ENCODE results near the gene SETX. TPM values are rescaled to one million over a fixed set of nuclear protein-coding genes. Genes with fewer than 3 reads are reported as not detected.
A peak's percentile ranks its signal among the peaks of the same experiment; 100 is the strongest.

The SETX gene
- polyA plus RNA-seq, 1 donor: 64.2 TPM

DNA sequence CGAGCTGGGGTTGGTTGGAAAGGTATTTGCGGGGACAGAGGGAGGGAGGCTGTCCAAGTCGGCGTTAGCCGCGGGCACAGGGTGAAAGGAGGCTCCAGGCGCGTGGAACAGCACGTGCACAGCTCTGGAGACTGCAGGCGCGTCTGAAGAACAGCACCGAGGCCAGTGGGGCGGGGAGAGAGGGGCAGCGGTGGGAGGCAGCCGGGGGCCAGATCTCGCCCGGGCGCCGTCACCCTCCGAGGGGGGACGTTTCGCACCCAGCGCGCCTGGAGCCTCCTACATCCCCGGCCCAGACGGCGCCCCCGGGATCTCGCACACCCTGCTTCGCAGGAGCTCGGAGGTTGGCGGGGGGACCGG is 113.3 kb downstream of the SETX start:
- DNase-seq: no peak

DNA sequence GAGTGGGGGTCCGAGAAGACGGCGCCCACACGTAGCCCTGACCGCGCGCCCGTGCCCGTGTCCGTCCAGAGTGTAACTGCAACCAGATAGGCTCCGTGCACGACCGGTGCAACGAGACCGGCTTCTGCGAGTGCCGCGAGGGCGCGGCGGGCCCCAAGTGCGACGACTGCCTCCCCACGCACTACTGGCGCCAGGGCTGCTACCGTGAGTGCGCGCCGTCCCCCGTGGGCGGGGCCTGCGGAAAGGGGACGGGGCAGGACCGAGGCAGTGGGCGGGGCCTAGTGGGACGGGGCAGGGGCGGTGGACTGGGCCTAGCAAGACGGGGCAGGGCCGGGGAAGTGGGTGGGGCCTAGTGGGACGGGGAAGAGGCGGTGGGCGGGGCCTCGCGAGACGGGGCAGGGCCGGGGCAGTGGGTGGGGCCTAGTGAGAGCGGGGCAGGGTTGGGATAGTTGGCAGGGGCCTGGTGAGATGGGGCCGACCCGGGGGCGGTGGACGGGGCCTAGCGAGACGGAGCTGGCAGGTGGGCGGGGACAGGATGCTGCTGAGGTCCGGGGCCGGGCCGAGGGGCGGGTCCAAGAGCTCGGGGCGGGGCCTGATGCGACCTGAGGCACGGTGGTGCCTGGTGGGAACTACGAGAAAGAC is 113.8 kb downstream of the SETX start:
- peak; percentile 81 for DNase-seq

DNA sequence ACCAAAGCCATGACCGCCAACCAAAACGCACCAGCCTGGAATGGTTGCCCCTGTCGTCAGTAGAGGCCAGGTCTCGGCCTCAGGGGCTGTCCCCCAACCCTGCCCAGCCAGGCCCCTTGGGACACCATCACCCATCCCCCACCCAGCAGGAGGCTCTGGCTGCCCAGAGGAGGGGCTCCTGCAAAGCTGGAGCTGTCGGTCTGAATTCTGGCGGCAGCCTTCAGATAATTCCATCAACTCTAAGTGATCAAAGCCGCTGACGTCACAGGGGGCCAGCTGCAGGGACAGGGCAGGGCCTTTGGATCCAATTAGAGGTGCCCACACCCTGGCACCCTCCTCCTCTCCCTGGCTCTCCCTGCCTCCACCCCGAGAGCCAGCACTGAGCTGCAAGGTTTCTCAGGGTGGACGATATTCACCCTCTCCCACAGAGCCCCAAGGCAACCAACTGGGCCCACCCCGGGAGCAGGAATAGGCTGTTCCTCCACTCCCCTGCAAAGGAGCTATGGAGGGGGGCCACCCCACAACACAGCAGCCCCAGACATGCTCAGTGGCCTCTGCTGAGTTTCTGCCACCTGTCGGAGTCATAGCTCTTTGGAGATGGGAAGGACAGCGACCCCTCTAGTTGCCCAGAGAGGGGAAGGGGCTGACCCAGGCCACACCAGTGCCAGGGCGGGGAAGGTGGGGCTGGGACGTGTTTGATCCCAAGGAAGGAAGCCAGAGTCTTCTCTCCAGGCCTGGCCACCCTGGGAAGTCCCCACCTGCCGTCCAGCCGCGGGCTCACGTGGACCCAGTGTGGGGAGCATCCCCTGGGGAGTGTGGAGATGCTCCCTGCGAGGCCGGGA is 114.6 kb downstream of the SETX start:
- DNase-seq: no peak

DNA sequence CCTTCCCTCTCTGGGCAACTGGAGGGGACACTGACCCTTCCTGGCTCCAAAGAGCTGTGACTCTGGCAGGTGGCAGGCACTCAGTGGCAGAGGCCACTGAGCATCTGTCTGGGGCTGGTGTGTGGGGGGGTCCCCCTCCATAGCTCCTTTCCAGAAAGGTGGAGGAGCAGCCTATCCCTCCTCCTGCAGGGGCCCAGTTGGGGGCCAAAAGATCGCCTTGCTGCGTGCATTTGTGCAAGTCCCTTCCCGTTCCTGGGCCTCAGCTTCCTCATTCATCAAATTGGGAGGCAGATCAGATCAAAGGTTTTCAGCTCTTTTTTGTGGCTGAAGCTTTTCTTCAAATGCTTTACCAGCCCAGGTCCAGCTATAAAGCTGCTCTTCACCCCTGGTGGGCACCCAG is 115.3 kb downstream of the SETX start:
- no peak for DNase-seq

DNA sequence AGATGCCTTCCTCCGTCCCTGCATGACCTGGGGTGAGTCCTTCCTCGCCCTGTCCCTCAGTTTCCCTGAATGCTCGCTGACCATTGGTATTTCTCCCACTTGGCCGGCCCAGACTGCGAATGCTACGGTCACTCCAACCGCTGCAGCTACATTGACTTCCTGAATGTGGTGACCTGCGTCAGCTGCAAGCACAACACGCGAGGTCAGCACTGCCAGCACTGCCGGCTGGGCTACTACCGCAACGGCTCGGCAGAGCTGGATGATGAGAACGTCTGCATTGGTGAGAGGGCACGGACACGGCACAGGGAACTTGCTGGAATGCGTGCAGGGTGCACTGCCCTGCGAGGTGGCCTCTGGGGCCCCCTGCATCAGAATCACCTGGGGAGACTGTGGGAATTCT is 115.8 kb downstream of the SETX start:
- DNase-seq: no peak

DNA sequence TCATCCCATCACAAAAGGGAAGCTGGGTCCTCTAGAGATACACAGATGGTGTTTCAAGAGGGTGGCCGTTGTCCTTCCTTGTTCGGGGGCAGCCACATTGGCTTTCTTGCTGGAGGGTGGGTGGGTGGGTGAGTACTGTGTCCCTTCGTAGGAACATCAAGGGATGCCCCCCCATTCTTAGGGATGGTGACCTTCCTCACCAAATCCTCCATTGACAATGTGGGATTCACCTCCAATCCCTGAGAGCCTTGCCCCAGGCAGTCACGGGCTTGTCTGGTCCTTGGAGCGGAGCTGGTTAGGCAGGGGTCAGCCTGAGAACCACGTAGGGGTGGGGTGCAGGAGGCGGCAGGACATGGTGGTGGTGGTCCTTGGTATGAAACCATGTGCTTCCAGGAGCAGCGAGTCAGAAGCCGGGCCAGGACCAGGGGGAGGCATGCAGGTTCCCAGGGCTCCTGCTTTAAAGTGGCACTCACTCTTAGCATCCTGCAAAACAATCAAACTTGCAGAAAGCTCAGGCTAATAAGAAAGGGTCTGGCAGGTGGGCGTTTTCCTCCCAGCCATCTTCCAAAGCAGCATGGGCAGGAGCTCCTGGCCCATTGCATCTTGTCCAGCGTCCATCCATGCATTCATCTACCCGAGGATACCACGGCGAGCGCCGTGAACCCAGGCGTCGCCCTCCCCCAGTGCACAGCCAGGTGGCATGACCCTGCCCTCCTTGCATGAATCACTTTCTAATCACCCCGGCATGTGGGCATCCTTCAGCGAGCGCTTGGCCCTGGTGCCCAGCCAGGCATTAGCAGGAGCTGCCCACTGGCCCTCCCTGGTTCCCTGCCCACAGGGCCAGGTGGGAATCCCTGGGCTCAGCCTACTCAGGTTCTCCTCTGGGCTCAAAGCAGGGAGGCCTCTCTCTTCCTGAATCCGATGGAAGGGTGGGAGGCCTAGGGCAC is 116.5 kb downstream of the SETX start:
- no peak for DNase-seq

DNA sequence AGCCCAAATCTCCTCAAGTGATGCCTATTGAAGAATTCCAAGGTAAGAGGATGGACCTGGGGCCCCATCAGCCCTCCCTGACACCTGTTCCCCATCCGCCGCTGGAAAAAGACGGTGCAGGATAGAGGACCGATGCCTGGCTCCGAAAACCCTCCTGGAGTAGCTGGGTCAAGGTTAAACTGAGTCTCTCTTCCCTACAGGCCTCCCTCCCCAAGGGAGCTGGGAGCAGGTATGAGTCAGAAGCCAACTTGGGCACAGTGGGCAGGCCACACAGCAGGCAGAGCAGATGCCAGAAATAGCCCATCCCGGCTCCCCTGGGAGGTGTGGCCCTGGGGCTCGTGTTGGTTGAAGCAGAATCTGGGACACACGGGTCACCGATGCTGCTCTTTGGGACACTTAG is 117.3 kb downstream of the SETX start:
- no peak for DNase-seq

DNA sequence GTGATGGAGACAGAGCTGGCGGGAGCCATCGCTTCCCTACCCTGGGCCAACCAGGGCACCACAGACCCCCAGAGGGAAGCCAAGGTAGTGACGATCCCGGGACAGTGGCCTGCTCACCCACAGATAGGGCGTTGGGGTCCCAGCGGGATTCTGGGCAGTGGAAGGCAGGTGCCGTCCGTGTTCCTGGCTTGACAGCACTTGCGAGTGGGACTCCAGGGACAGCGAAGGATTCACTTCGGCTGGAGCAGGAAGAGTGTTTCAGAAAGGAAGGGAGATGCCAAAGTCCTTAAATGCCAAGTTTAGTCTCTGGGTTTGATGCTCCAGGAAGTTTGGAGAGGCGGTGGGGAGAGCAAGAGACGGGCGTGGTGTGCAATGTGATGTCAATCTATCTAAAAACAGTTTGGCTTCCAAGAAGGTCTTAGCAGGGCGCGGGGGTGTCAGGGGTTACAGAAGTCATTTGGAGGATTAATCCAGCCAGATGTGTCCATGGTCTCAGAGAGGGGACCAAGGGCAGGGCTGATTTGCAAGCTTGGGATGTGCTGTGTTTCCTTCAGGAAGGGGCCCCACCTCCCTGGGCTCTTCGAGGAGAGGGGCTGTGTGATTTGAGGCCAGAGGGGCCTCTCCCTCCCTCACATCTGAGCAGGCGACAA is 118.0 kb downstream of the SETX start:
- no peak for DNase-seq

DNA sequence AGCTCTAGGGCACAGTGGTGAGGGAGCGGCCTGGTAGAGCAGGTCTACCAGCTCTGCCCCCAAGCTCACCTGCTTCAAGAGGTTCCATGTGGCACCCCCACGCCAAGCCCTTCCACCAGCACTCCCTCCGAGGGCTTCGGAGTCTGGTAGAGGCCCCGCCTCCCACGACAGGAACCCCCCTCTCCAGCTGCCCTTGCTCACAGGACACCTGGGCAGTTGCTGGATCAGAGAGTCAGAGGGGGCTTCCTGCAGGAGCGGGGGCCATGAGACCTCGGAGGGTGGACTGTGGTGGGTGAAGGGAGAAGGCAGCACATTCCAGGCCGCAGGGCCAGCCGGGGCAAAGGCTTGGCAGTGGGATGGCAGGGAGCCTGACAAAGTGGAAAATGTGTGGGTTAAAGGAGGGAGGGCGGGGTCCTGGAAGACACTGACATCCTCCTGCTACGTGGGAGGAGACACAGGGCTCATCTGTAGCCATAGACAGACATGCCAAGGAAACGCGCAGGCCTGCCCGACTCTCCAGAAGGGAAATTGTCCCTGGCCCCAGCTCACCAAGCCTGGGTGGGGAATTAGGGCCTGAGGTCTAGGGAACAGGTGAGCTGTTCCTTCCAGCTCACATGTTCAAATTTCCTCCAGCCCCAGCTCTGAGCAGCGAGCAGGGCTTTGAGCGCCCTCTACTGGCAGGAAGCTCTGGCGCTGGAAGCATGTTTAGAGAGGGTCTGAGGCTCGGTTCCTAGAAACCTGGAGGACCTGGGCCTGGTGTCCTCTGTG is 118.7 kb downstream of the SETX start:
- DNase-seq: peak; percentile 67

DNA sequence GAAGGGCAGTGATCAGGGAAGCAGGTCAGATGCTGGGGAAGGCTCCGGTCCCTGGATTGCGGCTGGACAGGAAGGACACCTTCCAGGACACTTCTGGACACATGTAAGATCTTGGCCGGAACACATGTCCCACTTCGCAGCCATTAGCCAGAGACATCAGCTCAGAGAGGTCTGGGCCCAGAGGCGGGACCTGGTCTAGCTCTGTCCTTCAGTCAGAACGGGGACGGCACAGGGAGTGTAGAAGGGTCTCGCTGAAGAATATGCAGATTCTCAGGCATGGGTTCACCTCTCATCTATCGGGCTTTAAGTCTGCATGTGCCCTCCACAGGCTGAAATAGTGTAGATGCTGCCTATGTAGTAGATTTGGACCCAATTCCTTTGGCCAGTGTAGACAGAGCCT is 119.7 kb downstream of the SETX start:
- DNase-seq: no peak

DNA sequence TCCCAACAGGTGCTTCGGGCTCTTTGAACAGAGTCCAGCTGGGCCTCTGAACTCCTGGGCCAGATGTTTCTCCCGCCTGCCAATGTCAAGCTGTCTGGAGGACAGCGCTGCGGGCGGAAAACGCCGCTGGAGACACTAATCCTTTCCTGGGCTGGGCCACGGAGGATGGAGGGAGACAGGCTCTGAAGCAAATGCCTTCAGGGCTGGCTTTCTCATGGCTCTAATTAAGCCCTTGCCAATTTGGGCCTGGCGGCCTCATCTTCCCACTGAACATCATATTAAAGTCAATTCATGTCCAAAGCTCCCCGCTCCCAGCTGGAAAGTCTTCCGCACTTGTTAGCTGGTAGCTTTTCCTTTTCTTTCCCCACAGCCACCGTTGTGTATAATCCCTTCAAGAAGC is 120.3 kb downstream of the SETX start:
- no peak for DNase-seq

DNA sequence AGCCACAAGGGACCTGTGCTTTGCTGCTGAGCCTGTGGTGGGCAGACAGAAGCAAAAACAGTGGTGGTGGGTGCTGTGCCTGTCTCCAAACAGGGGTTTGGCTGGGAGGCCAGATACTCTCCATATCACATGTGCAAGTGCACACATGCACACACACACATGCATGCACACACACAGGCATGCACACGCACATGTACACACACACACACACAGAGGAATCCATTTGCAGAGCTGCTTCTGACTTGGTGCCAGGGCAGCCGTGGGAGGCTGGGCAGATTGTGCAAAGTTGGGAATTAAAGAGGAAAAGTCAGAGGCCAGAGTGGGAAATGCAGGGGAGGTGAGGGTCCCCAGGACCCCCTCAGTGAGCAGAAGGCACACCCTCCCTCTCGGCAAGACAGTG is 121.6 kb downstream of the SETX start:
- DNase-seq: no peak

DNA sequence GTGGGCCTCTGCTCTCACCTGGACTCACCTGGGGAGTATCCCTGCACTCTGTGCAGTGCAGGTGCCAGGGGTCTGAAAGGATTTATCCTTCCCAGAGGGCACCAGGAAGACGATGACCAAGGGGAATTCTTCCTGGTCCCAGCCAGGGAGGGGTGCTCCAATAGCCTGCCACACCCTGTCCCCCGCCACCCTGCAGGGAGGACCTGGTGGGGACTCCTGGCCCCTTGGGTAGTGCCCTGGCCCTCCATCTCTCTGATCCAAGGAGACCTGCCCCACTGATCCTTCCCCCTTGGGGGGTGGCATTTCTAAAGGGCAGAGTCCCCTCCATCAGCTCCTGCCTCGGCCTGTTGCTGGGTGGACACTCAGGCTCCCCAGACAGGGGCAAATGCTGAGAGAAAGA is 122.3 kb downstream of the SETX start:
- DNase-seq: no peak

DNA sequence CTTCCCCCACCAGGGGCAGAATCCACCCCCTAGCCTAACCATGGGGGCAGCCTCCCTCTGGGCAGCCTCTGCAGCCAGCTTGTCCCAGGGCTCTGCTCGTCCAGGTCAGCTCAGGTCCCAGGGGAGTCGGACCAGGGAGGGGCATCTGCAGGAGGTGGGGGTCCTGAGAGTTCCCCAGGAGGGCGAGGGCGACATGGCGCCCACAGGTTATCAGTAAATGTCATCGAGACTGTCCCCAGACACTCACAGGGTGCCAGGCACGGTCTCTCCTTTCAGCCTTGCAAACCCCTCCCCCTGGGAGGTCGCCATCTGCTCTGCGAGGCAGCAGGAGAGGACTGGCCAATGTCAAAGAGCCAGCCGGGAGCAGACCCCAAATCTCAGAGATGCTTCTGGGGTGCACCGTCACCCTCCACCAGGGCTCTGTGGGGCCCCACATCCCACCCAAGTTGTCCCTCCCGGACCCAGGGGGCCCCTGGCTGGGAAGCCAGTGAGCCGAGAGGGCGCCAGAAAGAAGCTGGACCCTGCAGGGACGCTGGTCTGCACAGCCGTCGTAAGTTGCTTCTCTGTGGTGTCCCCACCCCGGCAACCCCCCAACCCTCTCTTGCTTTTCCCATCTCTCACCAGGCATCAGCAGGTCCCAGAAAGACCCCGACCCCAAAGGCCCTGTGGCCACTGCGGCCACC is 123.6 kb downstream of the SETX start:
- no peak for DNase-seq

DNA sequence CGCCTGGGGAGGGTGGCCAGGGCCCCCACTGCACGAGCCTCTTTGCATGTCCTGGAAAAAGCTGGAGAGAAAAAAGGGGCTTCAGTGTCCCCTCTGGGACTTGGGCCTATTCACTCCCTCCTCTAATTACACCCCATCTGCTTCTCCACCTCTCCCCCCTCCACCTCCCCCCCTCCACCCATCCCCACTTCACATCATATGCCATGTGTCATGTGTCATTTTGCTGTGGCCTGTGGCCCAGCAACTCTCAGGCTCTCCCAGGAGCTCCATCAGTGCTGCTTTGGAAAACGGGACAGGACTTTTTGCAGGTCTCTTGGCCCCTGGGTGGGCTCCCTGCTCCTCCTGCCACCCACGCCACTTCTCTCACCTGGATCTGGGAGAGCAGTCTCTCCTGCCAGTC is 124.2 kb downstream of the SETX start:
- no peak for DNase-seq

DNA sequence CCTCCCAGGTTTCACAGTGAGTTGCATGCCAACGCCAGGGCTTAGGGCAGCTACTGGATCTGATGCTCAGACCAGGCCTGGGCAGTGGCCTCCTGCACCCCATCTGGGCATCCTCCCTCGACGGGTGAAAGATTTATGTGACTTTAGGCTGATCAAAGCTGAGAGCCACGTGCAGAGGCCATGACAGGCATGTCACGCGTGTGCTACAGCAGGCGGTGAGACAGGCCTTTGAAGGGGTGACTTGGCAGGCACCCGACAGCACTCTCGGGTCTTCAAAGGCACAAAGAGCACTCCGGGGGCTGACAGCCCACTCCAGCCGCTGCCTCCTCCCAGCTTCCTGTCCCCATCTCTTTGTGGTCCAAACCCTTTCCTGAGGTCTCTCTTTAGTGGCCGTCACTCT is 126.7 kb downstream of the SETX start:
- DNase-seq: no peak

DNA sequence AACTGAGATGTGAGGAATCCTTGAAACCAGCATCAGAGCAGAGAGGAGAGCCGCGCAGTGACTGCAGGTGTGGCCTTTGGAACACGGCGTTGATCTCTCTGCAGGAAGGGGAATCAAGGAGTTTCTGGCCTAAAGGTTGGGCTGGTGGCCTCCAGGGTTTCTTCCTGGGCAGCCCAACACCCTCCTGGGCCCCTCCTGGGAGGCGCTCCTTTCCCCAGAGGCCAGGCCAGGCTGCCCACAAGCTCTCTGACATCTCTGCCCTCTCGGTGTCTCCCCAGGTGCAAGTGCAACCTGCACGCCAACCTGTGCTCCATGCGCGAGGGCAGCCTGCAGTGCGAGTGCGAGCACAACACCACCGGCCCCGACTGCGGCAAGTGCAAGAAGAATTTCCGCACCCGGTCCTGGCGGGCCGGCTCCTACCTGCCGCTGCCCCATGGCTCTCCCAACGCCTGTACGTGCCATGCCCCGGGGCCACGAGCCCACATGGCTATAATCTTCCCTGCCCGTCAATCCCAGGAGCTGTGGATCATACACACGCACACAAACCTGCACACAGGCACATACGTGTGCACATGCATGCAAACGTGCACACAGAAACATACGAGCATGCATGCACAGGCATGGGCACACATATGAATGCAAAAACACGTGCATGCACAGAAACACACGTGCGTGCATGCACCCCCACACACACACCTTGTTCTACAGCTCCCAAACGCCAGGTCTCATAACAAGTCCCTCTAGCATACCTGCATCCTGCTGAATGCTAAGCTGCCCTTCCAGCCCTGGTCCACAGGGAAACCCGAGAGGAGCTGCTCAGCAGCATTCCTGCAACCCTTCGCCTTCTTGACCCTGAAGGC is 128.0 kb downstream of the SETX start:
- DNase-seq: no peak

DNA sequence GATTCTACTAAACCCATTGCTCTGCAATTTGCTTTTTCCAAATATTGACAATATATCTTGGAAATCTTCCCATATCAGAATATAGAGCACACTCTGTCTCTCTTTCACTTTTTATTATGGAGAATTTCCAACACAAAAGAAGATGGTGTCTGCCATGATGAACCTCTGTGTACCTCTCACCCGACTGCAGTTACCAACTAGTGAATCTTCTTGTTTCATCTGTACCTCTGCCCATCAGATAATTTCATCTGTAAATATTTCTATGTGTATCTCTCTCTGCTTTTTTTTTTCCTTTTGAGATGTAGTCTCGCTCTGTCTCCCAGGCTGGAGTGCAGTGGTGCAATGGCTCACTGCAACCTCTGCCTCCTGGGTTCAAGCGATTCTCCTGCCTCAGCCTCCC is 130.1 kb downstream of the SETX start:
- no peak for DNase-seq

DNA sequence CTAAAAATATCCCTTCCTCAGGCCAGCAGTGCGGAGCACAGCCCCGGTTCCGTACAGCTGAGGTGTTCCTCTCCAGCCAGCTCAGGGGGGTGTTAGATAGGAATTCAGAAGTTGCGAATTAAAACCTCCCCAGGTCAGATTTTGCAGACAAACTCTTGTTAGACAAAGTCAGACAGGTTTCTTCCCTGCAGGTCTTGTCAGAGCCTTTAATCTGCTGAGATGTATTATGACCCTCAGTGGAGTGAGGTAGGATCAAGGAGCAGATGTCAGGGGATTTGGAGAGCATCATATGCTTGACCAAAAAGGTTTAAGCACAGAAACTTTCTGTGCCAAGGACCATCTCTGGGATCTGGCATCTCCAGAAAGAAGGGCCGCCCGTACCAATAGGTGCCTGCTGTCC is 132.8 kb downstream of the SETX start:
- DNase-seq: no peak

DNA sequence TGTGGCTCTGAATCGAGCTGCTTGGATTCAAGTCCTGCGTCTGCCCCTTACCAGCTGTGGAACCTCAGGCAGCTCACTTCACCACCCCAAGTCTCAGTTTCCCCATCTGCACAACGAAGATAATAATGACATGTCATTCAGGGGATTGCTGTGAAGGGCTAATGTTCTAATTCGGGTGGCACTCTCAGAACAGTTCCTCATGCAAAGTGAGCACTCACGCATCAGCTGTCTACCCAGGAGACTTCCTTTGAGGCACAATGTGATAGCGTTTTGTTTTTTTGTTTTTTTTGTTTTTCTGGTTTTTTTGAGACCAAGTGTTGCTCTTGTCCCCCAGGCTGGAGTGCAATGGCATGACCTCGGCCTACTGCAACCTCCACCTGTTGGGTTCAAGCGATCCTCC is 136.6 kb downstream of the SETX start:
- DNase-seq: no peak
